Loucy (cell line): ENCODE results near the gene CAST.

Experiments used
- H2AFZ ChIP-seq: fragments of 200-600 bp; sonication (generic); 2 replicates; pipeline ENCODE4 v1.6.0; 2016; ENCODE audit warnings: antibody characterized with exemption, mild to moderate bottlenecking, low read length, moderate library complexity
- H3F3A ChIP-seq: fragments of 200-600 bp; 2 replicates; pipeline ENCODE4 v1.6.0; 2016; ENCODE audit warnings: antibody characterized with exemption, low read depth, mild to moderate bottlenecking
- H3K27me3 ChIP-seq: fragments of 200-600 bp; sonication (generic); 2 replicates; pipeline ENCODE4 v1.6.1; 2014; ENCODE audit warnings: low read length, mild to moderate bottlenecking; ENCODE audit not compliant: insufficient read depth, poor library complexity, severe bottlenecking
- H3K36me3 ChIP-seq: fragments of 200-600 bp; sonication (generic); 2 replicates; pipeline ENCODE4 v1.6.1; 2016; ENCODE audit warnings: low read length; ENCODE audit not compliant: insufficient read depth
- H3K4me1 ChIP-seq: fragments of 200-600 bp; sonication (generic); 2 replicates; pipeline ENCODE4 v1.5.1; 2014; ENCODE audit warnings: low read length, mild to moderate bottlenecking; ENCODE audit not compliant: insufficient read depth, poor library complexity, severe bottlenecking
- H3K4me2 ChIP-seq: fragments of 200-600 bp; sonication (generic); 2 replicates; pipeline ENCODE4 v1.6.0; 2014; ENCODE audit warnings: antibody characterized with exemption, low read length, low read depth, mild to moderate bottlenecking; ENCODE audit not compliant: poor library complexity, severe bottlenecking
- H3K4me3 ChIP-seq: fragments of 200-600 bp; sonication (generic); 2 replicates; pipeline ENCODE4 v1.5.1; 2014; ENCODE audit warnings: low read length, mild to moderate bottlenecking, mixed read lengths; ENCODE audit not compliant: poor library complexity, severe bottlenecking
- H3K79me2 ChIP-seq: fragments of 200-600 bp; sonication (generic); 2 replicates; pipeline ENCODE4 v1.6.1; 2014; ENCODE audit warnings: low read length; ENCODE audit not compliant: insufficient read depth
- H3K9ac ChIP-seq: fragments of 200-600 bp; sonication (generic); 2 replicates; pipeline ENCODE4 v1.6.0; 2014; ENCODE audit warnings: mild to moderate bottlenecking, low read depth, low read length, moderate library complexity; ENCODE audit not compliant: poor library complexity, severe bottlenecking
- H3K9me2 ChIP-seq: fragments of 200-600 bp; sonication (generic); replicated peaks from 2 replicates; pipeline ENCODE4 v1.6.1; 2016; ENCODE audit warnings: low read depth, low read length, mixed read lengths
- H3K9me3 ChIP-seq: fragments of 200-600 bp; sonication (generic); 2 replicates; pipeline ENCODE4 v1.6.1; 2014; ENCODE audit warnings: mild to moderate bottlenecking, antibody characterized with exemption, low read length, low read depth; ENCODE audit not compliant: insufficient read depth
- H4K20me1 ChIP-seq: fragments of 200-600 bp; sonication (generic); 2 replicates; pipeline ENCODE4 v1.6.0; 2014; ENCODE audit warnings: antibody characterized with exemption, low read length, mild to moderate bottlenecking; ENCODE audit not compliant: insufficient read depth, poor library complexity, severe bottlenecking
- EZH2phosphoT487 ChIP-seq: fragments of 200-600 bp; IDR thresholded peaks from 2 replicates; pipeline ENCODE4 v1.6.1; 2018; ENCODE audit warnings: antibody characterized with exemption, mild to moderate bottlenecking, moderate library complexity, borderline replicate concordance
- TF ChIP-seq, protein P1 (sequence below): fragments of 200-600 bp; sonication (generic); conservative IDR thresholded peaks from 2 replicates; pipeline ENCODE4 v1.5.1; 2014; ENCODE audit warnings: mild to moderate bottlenecking, antibody characterized with exemption, low read length

CAST gene

DNA sequence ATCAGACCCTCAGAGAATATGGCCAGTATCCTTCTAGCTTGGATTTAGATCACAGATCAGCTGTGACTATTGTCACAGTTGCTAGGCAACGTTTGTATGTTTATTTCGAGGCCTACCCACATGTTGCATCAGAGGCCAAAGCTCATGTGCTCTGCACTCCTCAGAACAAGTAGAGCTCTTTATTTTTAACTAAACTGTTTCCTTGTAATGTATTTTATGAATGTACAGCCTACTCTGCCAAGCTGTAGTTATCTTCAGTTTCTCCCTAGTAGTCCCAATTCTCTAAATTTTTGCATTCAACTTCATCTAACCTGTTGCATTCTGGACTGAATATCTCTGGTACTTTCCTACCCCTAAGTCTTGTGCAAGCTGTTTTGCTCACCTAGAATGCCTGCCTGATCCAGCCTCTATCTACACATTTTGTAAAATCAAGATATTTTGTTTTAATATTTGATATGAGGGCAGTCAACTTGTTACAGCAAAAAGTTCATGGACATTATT is 52.8 kb downstream of the CAST start:
- Histone ChIP-seq H3K79me2 (no peaks in the 10 kb centered on the region), H4K20me1 (no peaks in the 10 kb centered on the region), H3K9me3 (no peaks in the 10 kb centered on the region), H3K36me3 (no peaks in the 10 kb centered on the region), H3F3A (no peaks in the 10 kb centered on the region), H2AFZ (no peak overlapping the region), H3K4me1 (peaks cover 15% of the 10 kb centered on the region), H3K27me3 (no peaks in the 10 kb centered on the region), H3K9ac (no peak overlapping the region), H3K4me3 (no peak overlapping the region), H3K4me2 (no peak overlapping the region), H3K9me2 (no peaks in the 10 kb centered on the region)
- TF ChIP-seq, protein P1, sequence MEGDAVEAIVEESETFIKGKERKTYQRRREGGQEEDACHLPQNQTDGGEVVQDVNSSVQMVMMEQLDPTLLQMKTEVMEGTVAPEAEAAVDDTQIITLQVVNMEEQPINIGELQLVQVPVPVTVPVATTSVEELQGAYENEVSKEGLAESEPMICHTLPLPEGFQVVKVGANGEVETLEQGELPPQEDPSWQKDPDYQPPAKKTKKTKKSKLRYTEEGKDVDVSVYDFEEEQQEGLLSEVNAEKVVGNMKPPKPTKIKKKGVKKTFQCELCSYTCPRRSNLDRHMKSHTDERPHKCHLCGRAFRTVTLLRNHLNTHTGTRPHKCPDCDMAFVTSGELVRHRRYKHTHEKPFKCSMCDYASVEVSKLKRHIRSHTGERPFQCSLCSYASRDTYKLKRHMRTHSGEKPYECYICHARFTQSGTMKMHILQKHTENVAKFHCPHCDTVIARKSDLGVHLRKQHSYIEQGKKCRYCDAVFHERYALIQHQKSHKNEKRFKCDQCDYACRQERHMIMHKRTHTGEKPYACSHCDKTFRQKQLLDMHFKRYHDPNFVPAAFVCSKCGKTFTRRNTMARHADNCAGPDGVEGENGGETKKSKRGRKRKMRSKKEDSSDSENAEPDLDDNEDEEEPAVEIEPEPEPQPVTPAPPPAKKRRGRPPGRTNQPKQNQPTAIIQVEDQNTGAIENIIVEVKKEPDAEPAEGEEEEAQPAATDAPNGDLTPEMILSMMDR = no peak
- TF ChIP-seq EZH2phosphoT487 = no peak

DNA sequence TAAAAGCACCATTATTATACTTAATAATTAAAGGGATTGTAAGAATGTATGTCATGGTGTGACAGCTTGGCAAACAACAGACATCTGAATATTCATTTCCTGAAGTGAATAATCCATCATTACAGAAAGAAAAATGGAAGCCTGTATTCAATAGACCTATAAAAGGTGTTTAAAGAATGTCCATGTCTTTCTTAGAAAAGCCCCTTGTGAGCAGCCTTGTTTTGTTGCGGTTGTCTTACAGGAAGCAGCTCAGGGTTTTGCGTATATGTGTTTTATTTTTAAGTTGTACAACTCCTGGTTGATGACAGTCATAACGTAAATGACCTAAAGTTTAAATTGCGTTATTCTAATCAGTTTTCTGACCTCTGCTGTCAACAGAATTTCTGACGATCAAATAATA is 53.8 kb downstream of the CAST start:
- H3K4me1 ChIP-seq = peaks cover 15% of the 10 kb centered on the region
- no peaks in the 10 kb centered on the region for H3K79me2 ChIP-seq
- H3K4me2 ChIP-seq = no peak overlapping the region

DNA sequence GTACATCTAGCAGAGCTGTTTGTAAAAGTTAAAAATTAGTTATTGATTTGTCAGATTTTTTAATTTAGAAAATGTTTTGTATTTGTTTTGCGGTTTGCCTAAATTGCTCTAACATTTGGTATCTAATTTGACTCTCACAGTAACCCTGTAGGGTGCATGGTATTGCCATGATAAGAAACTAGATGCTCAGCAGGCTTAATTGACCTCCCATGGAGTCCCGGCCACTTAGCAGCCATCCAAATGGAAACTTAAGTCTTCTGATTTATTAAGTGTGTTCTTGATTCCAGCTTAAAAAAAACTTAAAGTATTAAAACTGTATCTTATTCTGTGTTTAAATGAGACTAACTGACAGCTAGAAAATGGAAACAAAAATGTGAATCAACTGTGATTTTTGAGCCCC is 54.5 kb downstream of the CAST start:
- H3F3A ChIP-seq = no peaks in the 10 kb centered on the region
- H3K27me3 ChIP-seq = no peaks in the 10 kb centered on the region
- TF ChIP-seq, protein P1 = no peak
- no peak for TF ChIP-seq EZH2phosphoT487
- H3K9me3 ChIP-seq = no peaks in the 10 kb centered on the region
- no peaks in the 10 kb centered on the region for H3K79me2 ChIP-seq
- peaks cover 15% of the 10 kb centered on the region for H3K4me1 ChIP-seq
- H2AFZ ChIP-seq = no peak overlapping the region
- H3K36me3 ChIP-seq = no peaks in the 10 kb centered on the region
- peaks cover 4% of the 10 kb centered on the region for H4K20me1 ChIP-seq
- H3K9me2 ChIP-seq = no peaks in the 10 kb centered on the region
- no peak overlapping the region for H3K9ac ChIP-seq
- H3K4me2 ChIP-seq = no peak overlapping the region
- no peak overlapping the region for H3K4me3 ChIP-seq

More for the DNA sequence above, 53.8 kb downstream of the CAST start:
- no peak overlapping the region for H3K9ac ChIP-seq
- H4K20me1 ChIP-seq = peaks cover 4% of the 10 kb centered on the region
- no peaks in the 10 kb centered on the region for H3K9me3 ChIP-seq
- H3F3A ChIP-seq = no peaks in the 10 kb centered on the region
- H3K4me3 ChIP-seq = no peak overlapping the region
- TF ChIP-seq, protein P1 = no peak
- no peak for TF ChIP-seq EZH2phosphoT487
- H3K27me3 ChIP-seq = no peaks in the 10 kb centered on the region
- H3K9me2 ChIP-seq = no peaks in the 10 kb centered on the region
- no peaks in the 10 kb centered on the region for H3K36me3 ChIP-seq
- no peak overlapping the region for H2AFZ ChIP-seq
